Measurements from ENCODE around the gene CMA1.

The CMA1 gene

DNA sequence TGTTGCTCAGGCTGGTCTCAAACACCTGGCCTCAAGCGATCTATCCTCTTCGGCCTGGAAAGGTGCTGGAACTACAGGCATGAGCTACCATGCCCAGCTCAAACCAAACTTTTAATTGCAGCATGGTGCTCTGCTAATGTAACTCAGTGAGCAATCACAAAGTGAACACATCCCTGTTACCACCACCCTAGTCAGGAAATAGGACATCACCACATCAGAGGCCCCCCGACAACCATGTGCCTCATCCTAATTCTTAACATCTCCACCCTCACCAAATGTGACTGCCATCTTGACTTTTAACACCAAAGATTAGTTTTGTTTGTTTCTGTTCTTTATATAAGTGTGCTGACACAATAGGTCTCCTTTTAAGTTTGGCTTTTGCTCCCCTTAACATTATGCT lies 42.7 kb downstream of the CMA1 start:
- DNase-seq, result no peak

GRCh38 chr14:24463884-24464785 lies 43.9 kb downstream of the CMA1 start:
- DNase-seq, result no peak

GRCh38 chr14:24463017-24463883 lies 44.8 kb downstream of the CMA1 start:
- no peak for DNase-seq

- no peak for DNase-seq
These were observed 46.7 kb downstream of the CMA1 start for GRCh38 chr14:24461336-24461735.

- no peak for DNase-seq
These were observed 48.7 kb downstream of the CMA1 start for GRCh38 chr14:24459331-24459730.

GRCh38 chr14:24458736-24459135 lies 49.3 kb downstream of the CMA1 start:
- DNase-seq, result no peak

GRCh38 chr14:24456980-24457379 lies 51.1 kb downstream of the CMA1 start:
- no peak for DNase-seq

Measured in NCI-H345 (cell line).